Heart right ventricle (tissue), 16 donors: Measurements from ENCODE around the gene SENP3. TPM values are rescaled to one million over a fixed set of nuclear protein-coding genes. Genes with fewer than 3 reads are reported as not detected.

ENCODE experiments used
- ATAC-seq, 8 donors: fragments of 200-7000 bp; cut with Tn5 transposase; one replicate each; pipeline ENCODE4 v1.9.1; 2020; ENCODE audit warnings: mild to moderate bottlenecking in 8 of 8, moderate library complexity in 8 of 8, moderate number of reproducible peaks in 1 of 8
- DNase-seq, 2 donors: peaks; one replicate each; pipeline ENCODE4 v3.0.0-alpha.2; 2020
- H3K27ac ChIP-seq, 10 donors: fragments of 200-600 bp; sonication (generic) in 2 of 10; one replicate each; pipeline versions ENCODE4 v1.5.0 to v1.8.0; 2020 to 2022; ENCODE audit warnings: mild to moderate bottlenecking in 3 of 10
- H3K27me3 ChIP-seq, 7 donors: fragments of 200-600 bp; one replicate each; pipeline ENCODE4 v1.8.0; 2021 to 2022; ENCODE audit warnings: mild to moderate bottlenecking in 2 of 7
- H3K36me3 ChIP-seq, 9 donors: fragments of 200-600 bp; sonication (generic) in 1 of 9; one replicate each; pipeline versions ENCODE4 v1.5.0 to v1.8.0; 2020 to 2022; ENCODE audit warnings: mild to moderate bottlenecking in 2 of 9
- H3K4me1 ChIP-seq, 9 donors: fragments of 200-600 bp; sonication (generic) in 1 of 9; one replicate each; pipeline versions ENCODE4 v1.5.0 to v1.8.0; 2020 to 2022; ENCODE audit warnings: mild to moderate bottlenecking in 4 of 9
- H3K4me3 ChIP-seq, 10 donors: fragments of 200-600 bp; sonication (generic) in 2 of 10; one replicate each; pipeline versions ENCODE4 v1.5.0 to v1.8.0; 2020 to 2022; ENCODE audit warnings: mild to moderate bottlenecking in 7 of 10, moderate library complexity in 2 of 10
- H3K9me3 ChIP-seq, 11 donors: fragments of 200-600 bp in 10 of 11; sonication (generic) in 2 of 11; one replicate each; pipeline versions ENCODE4 v1.5.0 to v1.8.0; 2013 to 2022; ENCODE audit warnings: mild to moderate bottlenecking in 2 of 11, control low read depth in 1 of 11, moderate library complexity in 1 of 11
- WGBS, 2 donors: extraction: QIAGEN DNeasy Blood & Tissue Kit; methylation state at CpG; one replicate each; pipeline ENCODE4 v1.1.7; 2013; ENCODE audit warnings: inconsistent platforms in 1 of 2; 5-methylcytosine and 5-hydroxymethylcytosine counted together
- intact Hi-C, 10 donors: fragments of 100-400 bp; cut with DNase I; formaldehyde crosslinking; loops; one replicate each; pipeline versions ENCODE4 v1.11.1 to v1.14.2; 2022
- polyA plus RNA-seq, 2 donors: library from polyadenylated mRNA; stranded (reverse); fragments of 200-250 nt; gene quantifications; one replicate each; pipeline ENCODE4 v1.2.3, GENCODE V29; 2013
- total RNA-seq, 10 donors: library from RNA; stranded (reverse); fragmentation: NEBNext Ultra II Directional in 3 of 10; extraction: Animal tissue kit (Norgen Biotek cat#: 25700) in 3 of 10; gene quantifications; one replicate each; pipeline versions ENCODE4 v1.2.1 to v1.2.4, GENCODE V29; 2021 to 2023
- TF ChIP-seq, protein P1 (sequence below), 9 donors: fragments of 200-600 bp; sonication (generic) in 2 of 9; IDR thresholded peaks; one replicate each; pipeline versions ENCODE4 v1.5.0 to v1.8.0; 2021 to 2022; ENCODE audit warnings: antibody characterized with exemption in 9 of 9, mild to moderate bottlenecking in 5 of 9, moderate library complexity in 1 of 9
- donor health status: Arrhythmogenic right ventricular cardiomyopathy.
- donor health status: ischemic (EF 13 %, LVEDD 7.1; RV severe dilation, severe dysfunction).
- donor health status: healthy with polysubstance abuse.
- donor health status: DM: no; HTN: yes; CAD: no.
- donor health status: DM: no; HTN: no; CAD: no.
- donor health status: ischemic (EF 25% LVEDD 6.9; RV normal size, moderate dysfunction).
- donor health status: ischemic (EF 25% LVEDD 5.7; RV mildly dilated, moderate dysfunction).
- donor health status: healthy.
- donor health status: DM: yes; HTN: yes; CAD: no.
- donor health status: Ischemic cardiomyopathy.
- donor health status: ischemic (EF 35%, LVEDD 5.7; RV mildly dilated, moderate dysfunction).
- donor health status: nonischemic (EF 11% LVEDD 7.7; RV severe dilation, severe dysfunction).
- donor health status: DM: yes; HTN: yes; CAD: no.
- donor health status: PGD.
- donor health status: ischemic (EF 29% LVEDD 5.4; RV normal size, mild dysfunction).
- donor health status: nonischemic (EF 23%, LVEDD 6.1; RV moderate dilation, normal function).

SENP3 gene
- total and polyA plus RNA-seq, 12 donors = 22.4 to 46.6 (median 28.3) TPM

- no peak for ATAC-seq
- H3K27ac ChIP-seq = no peak overlapping the region
- DNase-seq = no peak
- H3K36me3 ChIP-seq = peaks cover 5 to 66% (median 46%) of the 10 kb centered on the region in 9 donors
- WGBS, 2 donors = 77 to 78% methylated on average over 17 of the region's 17 CpGs
- no peaks in the 10 kb centered on the region for H3K9me3 ChIP-seq
- TF ChIP-seq, protein P1, sequence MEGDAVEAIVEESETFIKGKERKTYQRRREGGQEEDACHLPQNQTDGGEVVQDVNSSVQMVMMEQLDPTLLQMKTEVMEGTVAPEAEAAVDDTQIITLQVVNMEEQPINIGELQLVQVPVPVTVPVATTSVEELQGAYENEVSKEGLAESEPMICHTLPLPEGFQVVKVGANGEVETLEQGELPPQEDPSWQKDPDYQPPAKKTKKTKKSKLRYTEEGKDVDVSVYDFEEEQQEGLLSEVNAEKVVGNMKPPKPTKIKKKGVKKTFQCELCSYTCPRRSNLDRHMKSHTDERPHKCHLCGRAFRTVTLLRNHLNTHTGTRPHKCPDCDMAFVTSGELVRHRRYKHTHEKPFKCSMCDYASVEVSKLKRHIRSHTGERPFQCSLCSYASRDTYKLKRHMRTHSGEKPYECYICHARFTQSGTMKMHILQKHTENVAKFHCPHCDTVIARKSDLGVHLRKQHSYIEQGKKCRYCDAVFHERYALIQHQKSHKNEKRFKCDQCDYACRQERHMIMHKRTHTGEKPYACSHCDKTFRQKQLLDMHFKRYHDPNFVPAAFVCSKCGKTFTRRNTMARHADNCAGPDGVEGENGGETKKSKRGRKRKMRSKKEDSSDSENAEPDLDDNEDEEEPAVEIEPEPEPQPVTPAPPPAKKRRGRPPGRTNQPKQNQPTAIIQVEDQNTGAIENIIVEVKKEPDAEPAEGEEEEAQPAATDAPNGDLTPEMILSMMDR (IDR thresholded peaks at IDR 0.05) = no peak
- H3K4me1 ChIP-seq = peaks cover 0 to 15% (median 0%) of the 10 kb centered on the region in 9 donors
- no peaks in the 10 kb centered on the region for H3K27me3 ChIP-seq
- H3K4me3 ChIP-seq = no peak overlapping the region
- intact Hi-C loops = loop anchor here in 9 of 10 donors (1.0 to 10.0 kb wide), 10 partner anchors 43 to 149 kb away; partner anchors contain the start of genes SENP3 (in 6 of the 9), TNFSF13 (in 2 of the 9) and SOX15 (in 1 of the 9)
Measured at GRCh38 chr17:7513850-7514419, 47.8 kb upstream of the SENP3 start.

DNA sequence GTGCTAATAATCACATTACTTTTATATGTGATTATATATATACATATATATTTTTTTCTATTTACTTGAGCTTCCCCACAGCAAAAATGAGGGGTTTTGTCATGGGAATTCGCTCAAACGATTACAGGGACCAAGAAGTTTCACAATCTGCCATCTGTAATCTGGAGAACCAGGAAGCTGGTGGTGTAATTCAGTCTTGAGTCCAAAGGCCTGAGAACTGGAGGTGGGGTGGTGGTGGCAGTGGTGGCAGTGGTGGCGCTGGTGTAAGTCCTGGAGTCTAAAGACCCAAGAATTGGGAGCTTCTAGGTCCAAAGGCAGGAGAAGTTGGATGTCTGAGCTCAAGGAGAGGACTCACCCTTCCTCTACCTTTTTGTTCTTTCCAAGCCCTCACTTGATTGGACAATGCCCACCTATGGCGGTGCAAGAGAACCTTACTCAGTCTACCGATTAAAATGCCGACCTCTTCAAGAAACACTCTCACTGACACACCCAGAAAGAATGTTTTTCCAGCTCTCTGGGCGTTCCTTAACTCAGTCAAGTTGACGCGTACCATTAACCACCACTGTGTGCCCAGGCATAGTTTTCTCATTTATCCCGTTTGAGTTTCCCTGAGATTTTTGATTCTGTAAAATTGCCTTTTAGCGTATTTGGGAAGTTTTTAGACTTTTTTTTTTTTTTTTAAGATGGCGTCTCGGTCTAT is 45.7 kb upstream of the SENP3 start:
- Histone ChIP-seq H3K27ac (no peak overlapping the region), H3K27me3 (no peaks in the 10 kb centered on the region), H3K36me3 (peaks cover 0 to 44% (median 31%) of the 10 kb centered on the region in 9 donors), H3K4me1 (peaks cover 0 to 15% (median 0%) of the 10 kb centered on the region in 9 donors), H3K9me3 (no peaks in the 10 kb centered on the region), H3K4me3 (no peak overlapping the region)
- intact Hi-C loops = loop anchor here in 8 of 10 donors (2.0 to 10.0 kb wide), 8 partner anchors 41 to 151 kb away; partner anchors contain the start of genes SENP3 (in 5 of the 8), SOX15 (in 1 of the 8) and TNFSF13 (in 1 of the 8)
- 86 to 91% methylated on average over 13 of the region's 13 CpGs for WGBS, 2 donors
- DNase-seq (no peak), ATAC-seq (peak in 2 of 8 donors; percentile 14 to 29)
- TF ChIP-seq, protein P1 (IDR thresholded peaks at IDR 0.05) = no peak

- no peak overlapping the region for H3K4me3 ChIP-seq
- intact Hi-C loops = loop anchor here in 1 of 10 donors (2.0 kb wide), 1 partner anchor 38 kb away; the partner anchor contains the start of gene SENP3
- H3K9me3 ChIP-seq = peaks cover 0 to 8% (median 0%) of the 10 kb centered on the region in 11 donors
- TF ChIP-seq, protein P1 (IDR thresholded peaks at IDR 0.05) = peak in 8 of 9 donors; percentile 34 to 64 (median 56)
- ATAC-seq (peak in 6 of 8 donors; percentile 16 to 73 (median 44)), DNase-seq (no peak)
- peaks cover 0 to 5% (median 0%) of the 10 kb centered on the region in 9 donors for H3K4me1 ChIP-seq
- H3K27me3 ChIP-seq = no peaks in the 10 kb centered on the region
- H3K36me3 ChIP-seq = no peaks in the 10 kb centered on the region
- 35 to 37% methylated on average over 10 of the region's 10 CpGs for WGBS, 2 donors
- H3K27ac ChIP-seq = no peak overlapping the region
Measured at GRCh38 chr17:7523033-7523432, 38.7 kb upstream of the SENP3 start.

GRCh38 chr17:7528842-7529241 is 32.9 kb upstream of the SENP3 start:
- no peak for ATAC-seq

More at GRCh38 chr17:7528842-7529241, 32.9 kb upstream of the SENP3 start:
- no peaks in the 10 kb centered on the region for H3K4me1 ChIP-seq
- intact Hi-C loops = no loop called here
- no peak overlapping the region for H3K27ac ChIP-seq
- H3K4me3 ChIP-seq = no peak overlapping the region
- no peaks in the 10 kb centered on the region for H3K36me3 ChIP-seq
- peaks cover 0 to 32% (median 12%) of the 10 kb centered on the region in 11 donors for H3K9me3 ChIP-seq
- DNase-seq = no peak
- H3K27me3 ChIP-seq = no peaks in the 10 kb centered on the region
- TF ChIP-seq, protein P1 (IDR thresholded peaks at IDR 0.05) = no peak
